ENCODE measurements around the gene SMYD2. TPM values are rescaled to one million over a fixed set of nuclear protein-coding genes. Genes with fewer than 3 reads are reported as not detected.

The SMYD2 gene
- total and polyA plus RNA-seq, 2 experiments from 2014 or later, result 34.4 to 39.8 TPM

DNA sequence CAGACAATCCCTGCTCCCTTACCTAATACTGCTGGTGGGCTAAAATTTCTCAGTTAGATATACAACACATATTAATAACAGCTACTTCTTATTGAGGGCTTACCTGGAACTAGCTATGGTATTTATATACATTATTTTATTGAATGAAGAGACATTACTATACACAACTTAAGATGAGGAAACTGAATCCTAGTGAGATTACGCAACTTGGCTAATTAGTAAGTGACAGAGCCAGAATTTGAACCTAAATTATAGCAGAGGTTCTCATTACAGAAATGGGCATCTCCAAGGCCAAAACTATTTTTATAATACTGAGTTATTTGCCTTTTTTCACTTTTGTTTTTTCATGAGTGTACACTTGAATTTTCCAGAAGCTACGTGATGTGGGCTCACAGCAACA lies 44.5 kb upstream of the SMYD2 start:
- no peaks in the 10 kb centered on the region for H3K36me3 ChIP-seq (replicated peaks; ENCODE audit: insufficient read depth, low read depth)
- H3K4me1 ChIP-seq (ENCODE audit: insufficient read depth), result no peaks in the 10 kb centered on the region
- no peak for TF ChIP-seq EZH2 (IDR thresholded peaks at IDR 0.05; ENCODE audit: borderline replicate concordance)
- TF ChIP-seq, protein P1, sequence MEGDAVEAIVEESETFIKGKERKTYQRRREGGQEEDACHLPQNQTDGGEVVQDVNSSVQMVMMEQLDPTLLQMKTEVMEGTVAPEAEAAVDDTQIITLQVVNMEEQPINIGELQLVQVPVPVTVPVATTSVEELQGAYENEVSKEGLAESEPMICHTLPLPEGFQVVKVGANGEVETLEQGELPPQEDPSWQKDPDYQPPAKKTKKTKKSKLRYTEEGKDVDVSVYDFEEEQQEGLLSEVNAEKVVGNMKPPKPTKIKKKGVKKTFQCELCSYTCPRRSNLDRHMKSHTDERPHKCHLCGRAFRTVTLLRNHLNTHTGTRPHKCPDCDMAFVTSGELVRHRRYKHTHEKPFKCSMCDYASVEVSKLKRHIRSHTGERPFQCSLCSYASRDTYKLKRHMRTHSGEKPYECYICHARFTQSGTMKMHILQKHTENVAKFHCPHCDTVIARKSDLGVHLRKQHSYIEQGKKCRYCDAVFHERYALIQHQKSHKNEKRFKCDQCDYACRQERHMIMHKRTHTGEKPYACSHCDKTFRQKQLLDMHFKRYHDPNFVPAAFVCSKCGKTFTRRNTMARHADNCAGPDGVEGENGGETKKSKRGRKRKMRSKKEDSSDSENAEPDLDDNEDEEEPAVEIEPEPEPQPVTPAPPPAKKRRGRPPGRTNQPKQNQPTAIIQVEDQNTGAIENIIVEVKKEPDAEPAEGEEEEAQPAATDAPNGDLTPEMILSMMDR (IDR thresholded peaks at IDR 0.05; ENCODE audit: poor library complexity), result no peak
- no peak for TF ChIP-seq EZH2phosphoT487 (IDR thresholded peaks at IDR 0.05; ENCODE audit: low read depth, severe bottlenecking, unreplicated experiment)
- H3K4me3 ChIP-seq, result no peak overlapping the region
- no peak for DNase-seq (ENCODE audit: low spot score)
- WGBS (ENCODE audit: low lambda C conversion rate, missing lambda C conversion rate), result 70% methylated on average over 2 of the region's 2 CpGs
- no peaks in the 10 kb centered on the region for H3K79me2 ChIP-seq
- H3K9me2 ChIP-seq (replicated peaks; ENCODE audit: insufficient read depth), result no peaks in the 10 kb centered on the region
- no peaks in the 10 kb centered on the region for H3K27me3 ChIP-seq
- H3K9me3 ChIP-seq (ENCODE audit: low read depth), result no peaks in the 10 kb centered on the region
- H4K20me1 ChIP-seq (ENCODE audit: insufficient read depth, poor library complexity, severe bottlenecking), result no peaks in the 10 kb centered on the region
- no peak overlapping the region for H3K27ac ChIP-seq
- H3K4me2 ChIP-seq, result no peak overlapping the region
- H2AFZ ChIP-seq, result no peak overlapping the region

- H3K36me3 ChIP-seq (replicated peaks; ENCODE audit: insufficient read depth, low read depth), result no peaks in the 10 kb centered on the region
- no peak overlapping the region for H3K4me3 ChIP-seq
- no peak for TF ChIP-seq EZH2 (IDR thresholded peaks at IDR 0.05; ENCODE audit: borderline replicate concordance)
- TF ChIP-seq, protein P1 (IDR thresholded peaks at IDR 0.05; ENCODE audit: poor library complexity), result no peak
- no peak for TF ChIP-seq EZH2phosphoT487 (IDR thresholded peaks at IDR 0.05; ENCODE audit: low read depth, severe bottlenecking, unreplicated experiment)
- H3K9me2 ChIP-seq (replicated peaks; ENCODE audit: insufficient read depth), result no peaks in the 10 kb centered on the region
- H3K4me1 ChIP-seq (ENCODE audit: insufficient read depth), result no peaks in the 10 kb centered on the region
- no peak overlapping the region for H3K27ac ChIP-seq
- no peak overlapping the region for H2AFZ ChIP-seq
- no peaks in the 10 kb centered on the region for H3K79me2 ChIP-seq
- H3K27me3 ChIP-seq, result no peaks in the 10 kb centered on the region
- H4K20me1 ChIP-seq (ENCODE audit: insufficient read depth, poor library complexity, severe bottlenecking), result no peaks in the 10 kb centered on the region
- H3K4me2 ChIP-seq, result no peak overlapping the region
- no peak for DNase-seq (ENCODE audit: low spot score)
- WGBS (ENCODE audit: low lambda C conversion rate, missing lambda C conversion rate), result 88% methylated on average over 7 of the region's 7 CpGs
- no peaks in the 10 kb centered on the region for H3K9me3 ChIP-seq (ENCODE audit: low read depth)
Observed at GRCh38 chr1:214241060-214241459, 39.9 kb upstream of the SMYD2 start.

GRCh38 chr1:214244252-214244651 lies 36.7 kb upstream of the SMYD2 start:
- Histone ChIP-seq H3K4me3 (no peak overlapping the region), H3K36me3 (replicated peaks; ENCODE audit: insufficient read depth, low read depth) (no peaks in the 10 kb centered on the region), H3K27ac (no peak overlapping the region), H3K4me2 (no peak overlapping the region), H3K79me2 (no peaks in the 10 kb centered on the region), H4K20me1 (ENCODE audit: insufficient read depth, poor library complexity, severe bottlenecking) (no peaks in the 10 kb centered on the region), H3K27me3 (no peaks in the 10 kb centered on the region), H3K4me1 (ENCODE audit: insufficient read depth) (no peaks in the 10 kb centered on the region), H3K9me2 (replicated peaks; ENCODE audit: insufficient read depth) (no peaks in the 10 kb centered on the region), H2AFZ (no peak overlapping the region), H3K9me3 (ENCODE audit: low read depth) (no peaks in the 10 kb centered on the region)
- WGBS (ENCODE audit: low lambda C conversion rate, missing lambda C conversion rate), result 95% methylated on average over 20 of the region's 20 CpGs
- no peak for DNase-seq (ENCODE audit: low spot score)
- TF ChIP-seq, protein P1 (IDR thresholded peaks at IDR 0.05; ENCODE audit: poor library complexity), result no peak
- TF ChIP-seq EZH2 (IDR thresholded peaks at IDR 0.05; ENCODE audit: borderline replicate concordance), result no peak

DNA sequence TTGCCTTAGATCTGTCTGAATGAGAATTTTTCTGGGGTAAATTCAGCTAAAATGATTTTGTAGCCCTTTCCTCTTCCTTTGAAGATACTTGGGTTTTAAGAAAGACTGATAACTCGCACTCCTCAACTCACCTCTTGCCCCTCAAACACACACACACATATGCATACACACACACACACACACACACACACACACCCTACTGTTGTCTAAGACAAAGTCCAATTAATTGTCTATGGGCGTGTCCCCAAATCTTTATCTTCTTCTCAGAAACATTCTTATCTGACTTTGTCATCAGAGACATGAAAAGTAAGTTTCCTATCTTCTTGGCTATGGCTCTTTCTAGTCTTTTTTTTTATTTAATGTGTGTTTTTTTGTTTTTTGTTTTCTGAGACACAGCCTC lies 36.1 kb upstream of the SMYD2 start:
- Histone ChIP-seq H3K4me3 (no peak overlapping the region), H3K4me2 (no peak overlapping the region), H2AFZ (no peak overlapping the region), H3K36me3 (replicated peaks; ENCODE audit: insufficient read depth, low read depth) (no peaks in the 10 kb centered on the region), H3K27ac (no peak overlapping the region), H3K9me3 (ENCODE audit: low read depth) (no peaks in the 10 kb centered on the region), H3K9me2 (replicated peaks; ENCODE audit: insufficient read depth) (no peaks in the 10 kb centered on the region), H3K27me3 (no peaks in the 10 kb centered on the region), H3K4me1 (ENCODE audit: insufficient read depth) (no peaks in the 10 kb centered on the region), H3K79me2 (no peaks in the 10 kb centered on the region), H4K20me1 (ENCODE audit: insufficient read depth, poor library complexity, severe bottlenecking) (no peaks in the 10 kb centered on the region)
- peak; percentile 11 for DNase-seq (ENCODE audit: low spot score)
- WGBS (ENCODE audit: low lambda C conversion rate, missing lambda C conversion rate), result 55% methylated on average over 2 of the region's 2 CpGs
- TF ChIP-seq EZH2phosphoT487 (IDR thresholded peaks at IDR 0.05; ENCODE audit: low read depth, severe bottlenecking, unreplicated experiment), result no peak
- TF ChIP-seq, protein P1 (IDR thresholded peaks at IDR 0.05; ENCODE audit: poor library complexity), result no peak
- TF ChIP-seq EZH2 (IDR thresholded peaks at IDR 0.05; ENCODE audit: borderline replicate concordance), result no peak
